NCI-H2081 (cell line): ENCODE data around the gene COL18A1.

Experiments used
- DNase-seq, 2 experiments: peaks; one replicate each; lab custom pipeline; 2025; lab: John Stamatoyannopoulos, UW

COL18A1 gene

GRCh38 chr21:45414396-45415187, 9.6 kb downstream of the COL18A1 start:
- no peak for DNase-seq

- no peak for DNase-seq
These were observed 10.4 kb downstream of the COL18A1 start for GRCh38 chr21:45415188-45415942.

GRCh38 chr21:45415943-45416611, 11.1 kb downstream of the COL18A1 start:
- DNase-seq = no peak

- no peak for DNase-seq
These were observed 11.7 kb downstream of the COL18A1 start for GRCh38 chr21:45416620-45417019.

GRCh38 chr21:45417256-45417950, 12.4 kb downstream of the COL18A1 start:
- DNase-seq = no peak

GRCh38 chr21:45417951-45418300, 13.0 kb downstream of the COL18A1 start:
- DNase-seq = no peak

- DNase-seq = no peak
These were observed 13.5 kb downstream of the COL18A1 start for GRCh38 chr21:45418301-45419071.

GRCh38 chr21:45419162-45419561, 14.2 kb downstream of the COL18A1 start:
- DNase-seq = no peak

GRCh38 chr21:45420061-45421041, 15.4 kb downstream of the COL18A1 start:
- DNase-seq = no peak

- DNase-seq = no peak
These were observed 16.3 kb downstream of the COL18A1 start for GRCh38 chr21:45421071-45421845.

GRCh38 chr21:45421846-45422775, 17.1 kb downstream of the COL18A1 start:
- DNase-seq = no peak

GRCh38 chr21:45423201-45423955, 18.4 kb downstream of the COL18A1 start:
- no peak for DNase-seq

- DNase-seq = no peak
These were observed 19.2 kb downstream of the COL18A1 start for GRCh38 chr21:45423968-45424853.

GRCh38 chr21:45424854-45425795, 20.2 kb downstream of the COL18A1 start:
- no peak for DNase-seq
